ENCODE data around the gene ASAP2.

Gene ASAP2

GRCh38 chr2:9284521-9285297 is 78.1 kb downstream of the ASAP2 start:
- Histone ChIP-seq H3K27me3 (replicated peaks; ENCODE audit: control insufficient read depth, insufficient read depth, low read length) (no peaks in the 10 kb centered on the region), H3K4me3 (ENCODE audit: low read length) (no peak overlapping the region), H3K9me3 (ENCODE audit: control insufficient read depth, low read length) (no peaks in the 10 kb centered on the region), H3K4me1 (ENCODE audit: control insufficient read depth, insufficient read depth, low read length) (peaks cover 28% of the 10 kb centered on the region), H3K36me3 (ENCODE audit: control insufficient read depth, insufficient read depth, low read length, severe bottlenecking) (peaks cover 5% of the 10 kb centered on the region), H3K9ac (ENCODE audit: low read length) (no peak overlapping the region)
- no peak for DNase-seq (ENCODE audit: low read depth)

DNA sequence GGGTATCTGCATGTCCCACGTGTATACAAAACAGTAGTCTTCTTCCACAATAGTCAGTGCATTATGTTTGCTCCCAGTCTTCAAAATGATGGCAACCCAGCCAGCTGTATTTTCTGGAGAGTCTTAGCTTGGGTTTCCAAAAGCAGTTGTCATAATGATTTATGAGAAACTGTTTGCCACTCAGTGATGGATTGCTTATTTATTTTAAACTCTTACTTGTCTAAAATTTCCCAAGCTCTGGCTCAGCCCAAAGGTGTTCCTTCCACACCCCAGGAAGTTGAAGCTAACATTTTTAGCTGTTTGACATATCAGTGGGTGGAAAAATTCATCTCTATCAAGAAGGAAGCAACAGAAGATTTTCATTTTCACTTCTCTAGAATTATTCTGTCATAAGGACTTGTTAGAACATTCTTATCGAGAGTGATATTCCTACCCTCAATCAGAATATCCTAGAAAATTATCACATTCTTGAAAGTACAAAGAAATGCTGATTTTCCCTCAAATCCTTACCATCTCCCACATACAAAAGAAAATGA is 78.8 kb downstream of the ASAP2 start:
- Histone ChIP-seq H3K4me3 (ENCODE audit: low read length) (no peak overlapping the region), H3K4me1 (ENCODE audit: control insufficient read depth, insufficient read depth, low read length) (peaks cover 28% of the 10 kb centered on the region), H3K27me3 (replicated peaks; ENCODE audit: control insufficient read depth, insufficient read depth, low read length) (no peaks in the 10 kb centered on the region), H3K9ac (ENCODE audit: low read length) (no peak overlapping the region), H3K36me3 (ENCODE audit: control insufficient read depth, insufficient read depth, low read length, severe bottlenecking) (peaks cover 5% of the 10 kb centered on the region), H3K9me3 (ENCODE audit: control insufficient read depth, low read length) (no peaks in the 10 kb centered on the region)
- no peak for DNase-seq (ENCODE audit: low read depth)

DNA sequence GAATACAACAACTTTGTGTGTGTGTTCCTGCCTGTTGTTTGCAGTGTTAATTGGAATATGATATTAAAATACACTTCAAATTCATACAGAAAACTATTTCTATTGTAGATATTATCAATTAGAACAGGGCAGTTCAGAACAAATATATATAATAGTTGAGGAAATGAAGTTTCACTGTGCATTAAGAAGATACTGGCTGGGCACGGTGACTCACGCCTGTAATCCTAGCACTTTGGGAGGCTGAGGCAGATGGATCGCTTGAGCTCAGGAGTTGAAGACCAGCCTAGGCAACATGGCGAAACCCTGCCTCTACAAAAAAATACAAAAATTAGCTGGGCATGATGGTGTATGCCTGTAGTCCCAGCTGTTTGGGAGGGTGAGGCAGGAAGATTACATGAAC is 79.3 kb downstream of the ASAP2 start:
- no peak overlapping the region for H3K9ac ChIP-seq (ENCODE audit: low read length)
- DNase-seq (ENCODE audit: low read depth), result no peak
- H3K27me3 ChIP-seq (replicated peaks; ENCODE audit: control insufficient read depth, insufficient read depth, low read length), result no peaks in the 10 kb centered on the region
- peaks cover 5% of the 10 kb centered on the region for H3K36me3 ChIP-seq (ENCODE audit: control insufficient read depth, insufficient read depth, low read length, severe bottlenecking)
- H3K4me1 ChIP-seq (ENCODE audit: control insufficient read depth, insufficient read depth, low read length), result peaks cover 28% of the 10 kb centered on the region
- no peak overlapping the region for H3K4me3 ChIP-seq (ENCODE audit: low read length)
- no peaks in the 10 kb centered on the region for H3K9me3 ChIP-seq (ENCODE audit: control insufficient read depth, low read length)

GRCh38 chr2:9286554-9287399 is 80.2 kb downstream of the ASAP2 start:
- no peak overlapping the region for H3K4me3 ChIP-seq (ENCODE audit: low read length)
- no peaks in the 10 kb centered on the region for H3K27me3 ChIP-seq (replicated peaks; ENCODE audit: control insufficient read depth, insufficient read depth, low read length)
- H3K9me3 ChIP-seq (ENCODE audit: control insufficient read depth, low read length), result no peaks in the 10 kb centered on the region
- H3K36me3 ChIP-seq (ENCODE audit: control insufficient read depth, insufficient read depth, low read length, severe bottlenecking), result peaks cover 5% of the 10 kb centered on the region
- peak; percentile 17 for DNase-seq (ENCODE audit: low read depth)
- H3K9ac ChIP-seq (ENCODE audit: low read length), result no peak overlapping the region
- peaks cover 28% of the 10 kb centered on the region for H3K4me1 ChIP-seq (ENCODE audit: control insufficient read depth, insufficient read depth, low read length)

DNA sequence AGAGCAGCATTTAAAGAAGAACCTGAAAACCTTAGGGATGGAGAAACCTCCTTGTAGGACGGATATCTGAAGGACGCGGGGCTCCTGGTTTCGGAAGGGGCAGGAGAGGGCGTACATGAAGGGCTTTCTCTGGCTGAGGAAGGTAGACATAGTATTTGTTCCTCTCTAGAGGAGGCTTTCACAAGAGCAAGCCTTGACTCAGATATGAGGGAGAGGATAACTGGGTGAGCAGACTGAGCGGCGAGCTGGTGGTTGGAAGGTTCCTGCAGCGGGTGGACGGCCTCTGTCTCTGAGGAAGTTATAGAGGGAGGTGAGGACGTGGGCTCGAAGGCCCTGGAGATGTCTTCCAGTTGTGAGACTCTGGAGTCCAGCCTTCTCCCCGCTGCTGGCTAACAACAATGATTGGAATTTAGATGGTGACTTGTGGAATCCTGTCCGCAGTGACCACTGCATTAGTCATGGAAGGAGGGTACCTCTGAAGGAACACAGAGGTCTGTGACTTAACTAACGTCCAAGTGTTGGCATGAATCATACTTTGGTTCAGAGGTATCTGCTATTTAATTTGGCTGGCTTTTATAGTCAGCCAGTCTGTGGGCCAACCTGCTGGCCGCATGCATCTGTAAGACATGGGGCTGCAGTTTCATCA is 80.9 kb downstream of the ASAP2 start:
- DNase-seq (ENCODE audit: low read depth), result peak; percentile 89
- H3K9me3 ChIP-seq (ENCODE audit: control insufficient read depth, low read length), result no peaks in the 10 kb centered on the region
- H3K36me3 ChIP-seq (ENCODE audit: control insufficient read depth, insufficient read depth, low read length, severe bottlenecking), result peaks cover 5% of the 10 kb centered on the region
- no peak overlapping the region for H3K9ac ChIP-seq (ENCODE audit: low read length)
- no peak overlapping the region for H3K4me3 ChIP-seq (ENCODE audit: low read length)
- H3K4me1 ChIP-seq (ENCODE audit: control insufficient read depth, insufficient read depth, low read length), result peaks cover 26% of the 10 kb centered on the region
- H3K27me3 ChIP-seq (replicated peaks; ENCODE audit: control insufficient read depth, insufficient read depth, low read length), result no peaks in the 10 kb centered on the region

- no peak overlapping the region for H3K4me3 ChIP-seq (ENCODE audit: low read length)
- H3K4me1 ChIP-seq (ENCODE audit: control insufficient read depth, insufficient read depth, low read length), result peaks cover 23% of the 10 kb centered on the region
- peak; percentile 70 for DNase-seq (ENCODE audit: low read depth)
- no peaks in the 10 kb centered on the region for H3K9me3 ChIP-seq (ENCODE audit: control insufficient read depth, low read length)
- H3K9ac ChIP-seq (ENCODE audit: low read length), result no peak overlapping the region
- no peaks in the 10 kb centered on the region for H3K27me3 ChIP-seq (replicated peaks; ENCODE audit: control insufficient read depth, insufficient read depth, low read length)
- H3K36me3 ChIP-seq (ENCODE audit: control insufficient read depth, insufficient read depth, low read length, severe bottlenecking), result peaks cover 5% of the 10 kb centered on the region
These were observed 81.6 kb downstream of the ASAP2 start for GRCh38 chr2:9288233-9288632.

GRCh38 chr2:9288681-9289338 is 82.2 kb downstream of the ASAP2 start:
- peak; percentile 67 for DNase-seq (ENCODE audit: low read depth)

DNA sequence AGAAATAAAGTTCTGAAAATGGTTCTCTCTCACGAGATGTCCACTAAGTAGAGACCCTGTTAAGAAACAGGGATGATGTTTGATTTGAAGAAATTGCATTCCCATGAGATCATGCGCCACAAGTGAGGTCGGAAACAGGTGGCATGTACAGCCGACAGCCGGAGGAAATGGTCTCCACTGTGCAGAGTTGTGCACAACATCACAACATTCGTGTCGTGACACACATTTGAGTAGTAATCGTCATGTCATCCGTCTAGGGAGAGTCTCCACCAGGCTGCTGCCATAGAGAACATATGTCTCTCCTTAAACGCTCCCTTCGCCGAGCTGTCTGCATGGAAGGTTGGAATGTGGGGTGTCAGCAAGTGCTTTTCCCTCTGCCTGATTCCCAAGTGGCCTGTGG is 84.7 kb downstream of the ASAP2 start:
- H3K9me3 ChIP-seq (ENCODE audit: control insufficient read depth, low read length), result no peaks in the 10 kb centered on the region
- H3K27me3 ChIP-seq (replicated peaks; ENCODE audit: control insufficient read depth, insufficient read depth, low read length), result no peaks in the 10 kb centered on the region
- no peak for DNase-seq (ENCODE audit: low read depth)
- no peak overlapping the region for H3K9ac ChIP-seq (ENCODE audit: low read length)
- no peak overlapping the region for H3K4me3 ChIP-seq (ENCODE audit: low read length)
- peaks cover 23% of the 10 kb centered on the region for H3K4me1 ChIP-seq (ENCODE audit: control insufficient read depth, insufficient read depth, low read length)
- no peaks in the 10 kb centered on the region for H3K36me3 ChIP-seq (ENCODE audit: control insufficient read depth, insufficient read depth, low read length, severe bottlenecking)

More at GRCh38 chr2:9288681-9289338, 82.2 kb downstream of the ASAP2 start:
- Histone ChIP-seq H3K36me3 (ENCODE audit: control insufficient read depth, insufficient read depth, low read length, severe bottlenecking) (peaks cover 5% of the 10 kb centered on the region), H3K9ac (ENCODE audit: low read length) (no peak overlapping the region), H3K4me1 (ENCODE audit: control insufficient read depth, insufficient read depth, low read length) (peaks cover 23% of the 10 kb centered on the region), H3K27me3 (replicated peaks; ENCODE audit: control insufficient read depth, insufficient read depth, low read length) (no peaks in the 10 kb centered on the region), H3K9me3 (ENCODE audit: control insufficient read depth, low read length) (no peaks in the 10 kb centered on the region), H3K4me3 (ENCODE audit: low read length) (no peak overlapping the region)

DNA sequence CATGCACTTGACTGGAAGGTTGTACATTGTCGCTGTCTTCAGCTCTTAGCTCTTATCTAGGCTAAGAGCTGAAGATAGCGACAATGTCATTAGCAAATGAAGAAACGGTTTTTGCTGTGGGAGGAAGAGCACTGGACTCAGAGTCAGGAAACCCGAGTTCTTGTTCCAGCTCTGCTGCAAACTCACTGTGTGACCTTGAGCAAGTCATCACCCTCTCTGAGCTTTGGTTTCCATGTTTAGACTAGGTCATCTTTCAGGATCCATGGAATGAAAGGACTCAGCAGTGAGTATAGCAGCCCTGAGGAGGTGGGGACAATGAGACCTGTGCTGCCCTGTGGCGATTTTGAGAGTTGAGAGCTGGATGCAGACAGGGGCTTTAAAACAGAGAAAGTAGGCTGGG is 85.3 kb downstream of the ASAP2 start:
- Histone ChIP-seq H3K27me3 (replicated peaks; ENCODE audit: control insufficient read depth, insufficient read depth, low read length) (no peaks in the 10 kb centered on the region), H3K9ac (ENCODE audit: low read length) (no peak overlapping the region), H3K9me3 (ENCODE audit: control insufficient read depth, low read length) (no peaks in the 10 kb centered on the region), H3K4me3 (ENCODE audit: low read length) (no peak overlapping the region), H3K4me1 (ENCODE audit: control insufficient read depth, insufficient read depth, low read length) (peaks cover 23% of the 10 kb centered on the region), H3K36me3 (ENCODE audit: control insufficient read depth, insufficient read depth, low read length, severe bottlenecking) (no peaks in the 10 kb centered on the region)
- DNase-seq (ENCODE audit: low read depth), result no peak

DNA sequence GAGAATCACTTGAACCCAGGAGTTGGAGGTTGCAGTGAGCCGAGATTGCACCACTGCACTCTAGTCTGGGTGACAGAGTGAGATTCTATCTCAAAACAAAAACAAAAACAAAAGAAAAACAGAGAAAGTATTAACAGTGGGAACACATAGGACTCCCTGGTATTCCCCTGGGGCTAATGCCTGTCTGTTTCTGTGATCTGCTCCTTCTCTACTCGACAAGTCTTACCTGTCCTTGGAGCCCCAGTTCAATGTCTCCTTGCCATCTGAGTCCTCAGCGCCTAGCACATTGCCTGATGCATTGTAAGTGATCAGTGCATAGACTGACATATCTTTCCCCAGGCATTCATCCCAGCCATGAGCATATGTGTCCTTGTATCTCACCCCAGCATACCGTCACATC is 85.8 kb downstream of the ASAP2 start:
- Histone ChIP-seq H3K27me3 (replicated peaks; ENCODE audit: control insufficient read depth, insufficient read depth, low read length) (no peaks in the 10 kb centered on the region), H3K9ac (ENCODE audit: low read length) (no peak overlapping the region), H3K4me1 (ENCODE audit: control insufficient read depth, insufficient read depth, low read length) (peaks cover 17% of the 10 kb centered on the region), H3K36me3 (ENCODE audit: control insufficient read depth, insufficient read depth, low read length, severe bottlenecking) (no peaks in the 10 kb centered on the region), H3K4me3 (ENCODE audit: low read length) (no peak overlapping the region), H3K9me3 (ENCODE audit: control insufficient read depth, low read length) (no peaks in the 10 kb centered on the region)
- no peak for DNase-seq (ENCODE audit: low read depth)
